GM12873 (cell line): Measurements from ENCODE around the gene IFNL2.

Experiments
- CTCF ChIP-seq: IDR thresholded peaks from 2 replicates; pipeline ENCODE4 v1.5.1; 2012; ENCODE audit warnings: low read depth, mild to moderate bottlenecking, moderate library complexity, low read length, control low read depth; ENCODE audit not compliant: insufficient read depth; ENCODE audit errors: missing control alignments

IFNL2 gene

GRCh38 chr19:39306075-39306474, 37.9 kb downstream of the IFNL2 start:
- TF ChIP-seq CTCF, result no peak

- no peak for TF ChIP-seq CTCF
Measured at GRCh38 chr19:39307046-39307821, 39.0 kb downstream of the IFNL2 start.

- TF ChIP-seq CTCF, result no peak
Measured at GRCh38 chr19:39307822-39308530, 39.8 kb downstream of the IFNL2 start.

GRCh38 chr19:39308531-39309304, 40.5 kb downstream of the IFNL2 start:
- no peak for TF ChIP-seq CTCF

- no peak for TF ChIP-seq CTCF
Measured at GRCh38 chr19:39310558-39311311, 42.5 kb downstream of the IFNL2 start.

GRCh38 chr19:39314016-39314728, 46.0 kb downstream of the IFNL2 start:
- TF ChIP-seq CTCF, result no peak
